ENCODE data around the gene HIRA. TPM values are rescaled to one million over a fixed set of nuclear protein-coding genes. Genes with fewer than 3 reads are reported as not detected.

HIRA gene
- polyA plus RNA-seq, 2 donors = 4.5 to 11.5 TPM

DNA sequence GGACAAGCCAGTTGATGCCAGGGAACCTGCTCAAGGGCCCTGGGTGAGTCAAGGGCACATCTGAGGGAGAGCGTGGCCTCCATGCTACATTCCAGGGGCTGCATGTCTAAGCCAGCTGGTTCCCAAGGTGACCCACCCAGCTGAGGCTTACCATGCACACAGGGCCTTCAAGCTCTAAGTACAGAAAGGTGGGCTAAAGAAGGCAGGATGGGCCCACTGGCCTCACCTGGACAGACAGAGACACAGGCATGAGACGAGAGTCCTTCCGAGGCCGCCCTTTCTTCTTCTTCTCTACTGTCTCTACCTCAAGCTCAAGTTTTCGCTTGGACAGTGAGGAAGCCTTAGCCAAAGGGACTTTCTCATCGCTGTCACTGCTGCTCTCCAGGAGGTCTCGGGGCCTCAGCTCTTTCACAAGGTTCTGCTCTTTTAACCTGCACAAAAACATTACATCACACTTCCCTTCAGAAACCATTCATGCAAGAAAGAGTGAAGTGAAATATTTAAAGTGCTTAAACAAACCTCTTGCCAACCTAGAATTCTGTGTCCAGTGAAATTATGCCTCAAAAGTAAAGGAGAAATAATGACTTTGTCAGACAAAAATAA, 69.9 kb downstream of the HIRA start:
- Histone ChIP-seq H3K9me3 (ENCODE audit: control insufficient read depth in 2 of 2, insufficient read depth in 1 of 2, low read depth in 1 of 2, low read length in 1 of 2) (no peaks in the 10 kb centered on the region), H3K27me3 (ENCODE audit: control insufficient read depth in 1 of 2, insufficient read depth in 2 of 2, low read length in 2 of 2) (no peaks in the 10 kb centered on the region), H3K4me1 (ENCODE audit: control insufficient read depth in 2 of 2, insufficient read depth in 2 of 2, low read length in 1 of 2) (no peaks in the 10 kb centered on the region), H3K36me3 (ENCODE audit: control insufficient read depth in 2 of 2, insufficient read depth in 2 of 2, low read length in 1 of 2) (peaks cover 27 to 49% of the 10 kb centered on the region in 2 donors), H3K27ac (ENCODE audit: low read depth in 2 of 2, low read length in 1 of 2) (no peak overlapping the region), H3K4me3 (ENCODE audit: low read depth in 1 of 2, low read length in 2 of 2) (no peak overlapping the region)
- WGBS, 2 donors = 86 to 88% methylated on average over 7 of the region's 7 CpGs

GRCh38 chr22:19360862-19361261, 70.7 kb downstream of the HIRA start:
- H3K4me1 ChIP-seq (ENCODE audit: control insufficient read depth in 2 of 2, insufficient read depth in 2 of 2, low read length in 1 of 2) = no peaks in the 10 kb centered on the region
- 99 to 100% methylated on average over 2 of the region's 2 CpGs for WGBS, 2 donors

GRCh38 chr22:19360300-19360792, 71.2 kb downstream of the HIRA start:
- Histone ChIP-seq H3K9me3 (ENCODE audit: control insufficient read depth in 2 of 2, insufficient read depth in 1 of 2, low read depth in 1 of 2, low read length in 1 of 2) (no peaks in the 10 kb centered on the region), H3K4me1 (ENCODE audit: control insufficient read depth in 2 of 2, insufficient read depth in 2 of 2, low read length in 1 of 2) (no peaks in the 10 kb centered on the region), H3K27me3 (ENCODE audit: control insufficient read depth in 1 of 2, insufficient read depth in 2 of 2, low read length in 2 of 2) (no peaks in the 10 kb centered on the region), H3K36me3 (ENCODE audit: control insufficient read depth in 2 of 2, insufficient read depth in 2 of 2, low read length in 1 of 2) (peaks cover 27 to 57% of the 10 kb centered on the region in 2 donors), H3K27ac (ENCODE audit: low read depth in 2 of 2, low read length in 1 of 2) (no peak overlapping the region), H3K4me3 (ENCODE audit: low read depth in 1 of 2, low read length in 2 of 2) (no peak overlapping the region)
- WGBS, 2 donors = 92 to 95% methylated on average over 8 of the region's 8 CpGs

More at GRCh38 chr22:19360862-19361261, 70.7 kb downstream of the HIRA start:
- no peaks in the 10 kb centered on the region for H3K9me3 ChIP-seq (ENCODE audit: control insufficient read depth in 2 of 2, insufficient read depth in 1 of 2, low read depth in 1 of 2, low read length in 1 of 2)
- H3K27me3 ChIP-seq (ENCODE audit: control insufficient read depth in 1 of 2, insufficient read depth in 2 of 2, low read length in 2 of 2) = no peaks in the 10 kb centered on the region
- no peak overlapping the region for H3K27ac ChIP-seq (ENCODE audit: low read depth in 2 of 2, low read length in 1 of 2)
- H3K36me3 ChIP-seq (ENCODE audit: control insufficient read depth in 2 of 2, insufficient read depth in 2 of 2, low read length in 1 of 2) = peaks cover 27 to 56% of the 10 kb centered on the region in 2 donors
- H3K4me3 ChIP-seq (ENCODE audit: low read depth in 1 of 2, low read length in 2 of 2) = no peak overlapping the region

- Histone ChIP-seq H3K36me3 (ENCODE audit: control insufficient read depth in 2 of 2, insufficient read depth in 2 of 2, low read length in 1 of 2) (peaks cover 27 to 54% of the 10 kb centered on the region in 2 donors), H3K27ac (ENCODE audit: low read depth in 2 of 2, low read length in 1 of 2) (no peak overlapping the region), H3K4me1 (ENCODE audit: control insufficient read depth in 2 of 2, insufficient read depth in 2 of 2, low read length in 1 of 2) (no peaks in the 10 kb centered on the region), H3K4me3 (ENCODE audit: low read depth in 1 of 2, low read length in 2 of 2) (no peak overlapping the region), H3K9me3 (ENCODE audit: control insufficient read depth in 2 of 2, insufficient read depth in 1 of 2, low read depth in 1 of 2, low read length in 1 of 2) (no peaks in the 10 kb centered on the region), H3K27me3 (ENCODE audit: control insufficient read depth in 1 of 2, insufficient read depth in 2 of 2, low read length in 2 of 2) (no peaks in the 10 kb centered on the region)
- 94 to 96% methylated on average over 6 of the region's 6 CpGs for WGBS, 2 donors
Observed at GRCh38 chr22:19359554-19360299, 71.8 kb downstream of the HIRA start.

- no peak overlapping the region for H3K27ac ChIP-seq (ENCODE audit: low read depth in 2 of 2, low read length in 1 of 2)
- H3K4me3 ChIP-seq (ENCODE audit: low read depth in 1 of 2, low read length in 2 of 2) = no peak overlapping the region
- no peaks in the 10 kb centered on the region for H3K27me3 ChIP-seq (ENCODE audit: control insufficient read depth in 1 of 2, insufficient read depth in 2 of 2, low read length in 2 of 2)
- no peaks in the 10 kb centered on the region for H3K9me3 ChIP-seq (ENCODE audit: control insufficient read depth in 2 of 2, insufficient read depth in 1 of 2, low read depth in 1 of 2, low read length in 1 of 2)
- H3K36me3 ChIP-seq (ENCODE audit: control insufficient read depth in 2 of 2, insufficient read depth in 2 of 2, low read length in 1 of 2) = peaks cover 32 to 59% of the 10 kb centered on the region in 2 donors
- no peaks in the 10 kb centered on the region for H3K4me1 ChIP-seq (ENCODE audit: control insufficient read depth in 2 of 2, insufficient read depth in 2 of 2, low read length in 1 of 2)
- 95 to 96% methylated on average over 13 of the region's 13 CpGs for WGBS, 2 donors
Observed at GRCh38 chr22:19358703-19359553, 72.6 kb downstream of the HIRA start.

DNA sequence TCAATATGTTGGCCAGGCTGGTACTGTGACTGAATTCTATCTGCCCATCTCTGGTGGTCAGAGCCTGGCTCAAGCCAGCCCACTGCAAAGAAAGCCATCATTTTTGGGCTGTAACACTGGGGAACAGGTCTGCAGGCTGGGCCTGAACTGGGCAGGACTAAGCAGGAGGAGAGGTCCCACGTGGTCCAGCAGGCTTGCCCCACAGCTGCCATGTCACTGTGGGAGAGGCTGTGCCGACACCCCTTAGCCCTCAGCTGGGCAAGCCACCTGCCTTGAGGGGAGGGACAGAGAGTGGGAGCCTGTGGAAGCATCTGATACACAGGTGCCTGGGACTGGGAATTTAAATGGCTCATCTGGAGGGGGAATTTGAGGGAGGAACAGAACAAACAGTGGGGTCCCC, 73.3 kb downstream of the HIRA start:
- no peaks in the 10 kb centered on the region for H3K4me1 ChIP-seq (ENCODE audit: control insufficient read depth in 2 of 2, insufficient read depth in 2 of 2, low read length in 1 of 2)
- no peak overlapping the region for H3K27ac ChIP-seq (ENCODE audit: low read depth in 2 of 2, low read length in 1 of 2)
- no peaks in the 10 kb centered on the region for H3K27me3 ChIP-seq (ENCODE audit: control insufficient read depth in 1 of 2, insufficient read depth in 2 of 2, low read length in 2 of 2)
- WGBS, 2 donors = 77 to 88% methylated on average over 2 of the region's 2 CpGs
- no peaks in the 10 kb centered on the region for H3K9me3 ChIP-seq (ENCODE audit: control insufficient read depth in 2 of 2, insufficient read depth in 1 of 2, low read depth in 1 of 2, low read length in 1 of 2)
- peaks cover 34 to 67% of the 10 kb centered on the region in 2 donors for H3K36me3 ChIP-seq (ENCODE audit: control insufficient read depth in 2 of 2, insufficient read depth in 2 of 2, low read length in 1 of 2)
- no peak overlapping the region for H3K4me3 ChIP-seq (ENCODE audit: low read depth in 1 of 2, low read length in 2 of 2)

DNA sequence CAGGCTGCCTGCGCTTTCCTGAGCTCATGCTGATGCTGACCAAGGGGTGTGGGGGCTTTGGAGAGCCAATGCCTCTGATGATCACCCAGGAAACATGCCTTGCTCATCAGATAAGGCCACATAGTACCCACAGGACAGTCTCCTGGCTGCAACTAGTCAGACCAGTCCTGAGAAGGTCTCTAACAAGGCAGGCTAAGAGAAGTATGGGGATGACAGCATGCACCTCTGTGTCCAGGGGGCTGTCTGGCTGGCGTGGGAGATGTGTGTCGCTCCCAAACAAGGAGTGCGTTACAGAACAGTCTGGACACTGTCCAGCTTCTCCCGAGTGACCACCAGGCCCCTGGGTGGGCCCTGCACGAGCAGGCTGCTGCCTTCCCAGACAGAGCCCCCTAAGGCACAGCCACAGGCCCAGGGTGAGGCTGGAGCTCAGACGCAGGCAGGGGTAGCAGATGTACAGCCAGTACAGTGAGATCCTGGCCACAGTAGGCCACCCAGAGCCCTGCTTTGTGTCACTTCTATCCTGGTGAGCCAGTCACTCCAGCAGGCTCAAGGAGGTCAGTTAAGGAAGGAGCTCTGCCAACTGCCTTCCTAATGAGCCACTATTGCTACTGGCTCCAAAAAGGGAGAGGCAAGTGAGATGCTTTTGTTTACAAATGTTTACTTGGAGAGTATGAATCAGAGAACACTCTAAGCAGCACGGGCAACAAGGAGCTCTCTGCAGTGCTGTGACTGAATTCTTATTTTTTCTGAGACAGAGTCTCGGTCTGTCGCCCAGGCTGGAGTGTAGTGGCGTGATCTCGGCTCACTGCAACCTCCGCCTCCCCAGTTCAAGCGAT, 74.0 kb downstream of the HIRA start:
- no peak overlapping the region for H3K27ac ChIP-seq (ENCODE audit: low read depth in 2 of 2, low read length in 1 of 2)
- H3K4me3 ChIP-seq (ENCODE audit: low read depth in 1 of 2, low read length in 2 of 2) = no peak overlapping the region
- H3K36me3 ChIP-seq (ENCODE audit: control insufficient read depth in 2 of 2, insufficient read depth in 2 of 2, low read length in 1 of 2) = peaks cover 34 to 73% of the 10 kb centered on the region in 2 donors
- H3K27me3 ChIP-seq (ENCODE audit: control insufficient read depth in 1 of 2, insufficient read depth in 2 of 2, low read length in 2 of 2) = no peaks in the 10 kb centered on the region
- 84 to 86% methylated on average over 14 of the region's 14 CpGs for WGBS, 2 donors
- no peaks in the 10 kb centered on the region for H3K9me3 ChIP-seq (ENCODE audit: control insufficient read depth in 2 of 2, insufficient read depth in 1 of 2, low read depth in 1 of 2, low read length in 1 of 2)
- no peaks in the 10 kb centered on the region for H3K4me1 ChIP-seq (ENCODE audit: control insufficient read depth in 2 of 2, insufficient read depth in 2 of 2, low read length in 1 of 2)

- no peak overlapping the region for H3K4me3 ChIP-seq (ENCODE audit: low read depth in 1 of 2, low read length in 2 of 2)
- no peak overlapping the region for H3K27ac ChIP-seq (ENCODE audit: low read depth in 2 of 2, low read length in 1 of 2)
- H3K36me3 ChIP-seq (ENCODE audit: control insufficient read depth in 2 of 2, insufficient read depth in 2 of 2, low read length in 1 of 2) = peaks cover 33 to 78% of the 10 kb centered on the region in 2 donors
- H3K9me3 ChIP-seq (ENCODE audit: control insufficient read depth in 2 of 2, insufficient read depth in 1 of 2, low read depth in 1 of 2, low read length in 1 of 2) = no peaks in the 10 kb centered on the region
- no peaks in the 10 kb centered on the region for H3K27me3 ChIP-seq (ENCODE audit: control insufficient read depth in 1 of 2, insufficient read depth in 2 of 2, low read length in 2 of 2)
- H3K4me1 ChIP-seq (ENCODE audit: control insufficient read depth in 2 of 2, insufficient read depth in 2 of 2, low read length in 1 of 2) = no peaks in the 10 kb centered on the region
- WGBS, 2 donors = 96 to 97% methylated on average over 8 of the region's 8 CpGs
Observed at GRCh38 chr22:19356708-19357269, 74.7 kb downstream of the HIRA start.
